Measurements from ENCODE around the gene IL1RAPL1.

The IL1RAPL1 gene

DNA sequence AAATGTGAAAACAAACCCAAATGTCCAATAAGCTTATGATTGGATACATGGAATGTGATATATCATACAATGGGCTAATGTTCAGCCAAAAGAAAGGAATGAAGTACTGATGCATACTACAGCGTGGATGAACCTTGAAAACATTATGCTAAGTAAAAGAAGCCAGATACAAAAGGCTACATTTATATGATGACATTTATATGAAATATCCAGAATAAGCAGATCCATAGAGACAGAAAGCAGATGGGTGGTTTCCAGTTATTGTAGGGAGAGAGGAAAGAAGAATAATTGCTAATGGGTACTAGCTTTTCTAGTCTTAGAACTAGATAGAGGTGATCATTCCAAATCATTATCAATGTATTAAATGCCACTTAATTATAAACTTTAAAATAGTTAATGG is 801.3 kb downstream of the IL1RAPL1 start:
- H3K4me2 ChIP-seq (ENCODE audit: insufficient read depth, low read length, poor library complexity, severe bottlenecking): no peak overlapping the region

DNA sequence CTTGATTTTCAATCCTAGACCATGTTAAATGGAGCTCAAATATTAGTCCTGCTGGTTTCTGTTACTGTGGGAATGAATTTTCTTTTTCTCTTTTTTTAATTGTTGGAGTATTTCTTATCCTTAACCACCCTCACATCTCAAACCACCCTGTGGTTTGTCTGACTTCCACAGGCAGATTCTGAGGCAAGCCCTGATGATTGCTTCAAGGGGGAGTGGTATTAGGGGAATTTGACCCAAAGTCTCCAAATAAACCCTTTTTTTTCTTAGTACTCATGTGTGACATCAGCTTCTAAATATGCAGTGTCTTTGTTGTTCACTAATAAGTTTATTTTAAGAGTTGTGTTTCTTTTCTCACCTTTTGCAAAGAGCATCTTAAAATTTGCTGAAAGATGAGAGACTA is 810.3 kb downstream of the IL1RAPL1 start:
- Histone ChIP-seq H2AFZ (ENCODE audit: low read length) (no peak overlapping the region), H2AK5ac (ENCODE audit: low read depth, low read length) (no peak overlapping the region), H2BK15ac (ENCODE audit: low read length) (no peak overlapping the region), H3K23ac (ENCODE audit: low read depth, low read length, poor library complexity) (no peak overlapping the region), H3K18ac (ENCODE audit: low read length) (no peak overlapping the region), H3K4me3 (ENCODE audit: low read length in 2 of 2) (no peak overlapping the region), H3K4me2 (ENCODE audit: insufficient read depth, low read length, poor library complexity, severe bottlenecking) (no peak overlapping the region), H3K79me1 (ENCODE audit: low read depth, low read length) (no peaks in the 10 kb centered on the region), H3K9ac (ENCODE audit: low read depth, low read length, poor library complexity) (no peak overlapping the region), H2BK12ac (ENCODE audit: low read length) (no peak overlapping the region), H4K8ac (ENCODE audit: low read depth, low read length) (no peak overlapping the region), H2BK120ac (ENCODE audit: low read depth, low read length) (no peak overlapping the region), H3K9me3 (replicated peaks in 1 of 2; ENCODE audit: control insufficient read depth in 2 of 2, insufficient read depth in 1 of 2, low read depth in 1 of 2, low read length in 2 of 2) (no peaks in the 10 kb centered on the region), H3K27ac (replicated peaks; ENCODE audit: low read length) (no peak overlapping the region), H3K4ac (ENCODE audit: low read length) (no peak overlapping the region), H4K91ac (ENCODE audit: low read depth, low read length, poor library complexity) (no peak overlapping the region), H3K36me3 (replicated peaks in 1 of 2; ENCODE audit: control insufficient read depth in 2 of 2, insufficient read depth in 2 of 2, low read length in 2 of 2) (no peaks in the 10 kb centered on the region), H2BK5ac (ENCODE audit: low read length) (no peak overlapping the region), H3K27me3 (ENCODE audit: control insufficient read depth in 3 of 3, insufficient read depth in 3 of 3, low read depth in 1 of 3, low read length in 3 of 3) (no peaks in the 10 kb centered on the region), H3K4me1 (ENCODE audit: control insufficient read depth in 2 of 2, insufficient read depth in 1 of 2, low read depth in 1 of 2, low read length in 2 of 2) (no peaks in the 10 kb centered on the region), H3K14ac (ENCODE audit: low read length) (no peak overlapping the region)
- no peak for DNase-seq (ENCODE audit: low spot score)

More for the DNA sequence above, 801.3 kb downstream of the IL1RAPL1 start:
- Histone ChIP-seq H3K36me3 (replicated peaks in 1 of 2; ENCODE audit: control insufficient read depth in 2 of 2, insufficient read depth in 2 of 2, low read length in 2 of 2) (no peaks in the 10 kb centered on the region), H3K27me3 (ENCODE audit: control insufficient read depth in 3 of 3, insufficient read depth in 3 of 3, low read depth in 1 of 3, low read length in 3 of 3) (no peaks in the 10 kb centered on the region), H2BK15ac (ENCODE audit: low read length) (no peak overlapping the region), H4K8ac (ENCODE audit: low read depth, low read length) (no peak overlapping the region), H3K27ac (replicated peaks; ENCODE audit: low read length) (no peak overlapping the region), H3K18ac (ENCODE audit: low read length) (no peak overlapping the region), H2BK5ac (ENCODE audit: low read length) (no peak overlapping the region), H2AFZ (ENCODE audit: low read length) (no peak overlapping the region), H3K4ac (ENCODE audit: low read length) (no peak overlapping the region), H3K23ac (ENCODE audit: low read depth, low read length, poor library complexity) (no peak overlapping the region), H2BK120ac (ENCODE audit: low read depth, low read length) (no peak overlapping the region), H3K4me1 (ENCODE audit: control insufficient read depth in 2 of 2, insufficient read depth in 1 of 2, low read depth in 1 of 2, low read length in 2 of 2) (no peaks in the 10 kb centered on the region), H3K14ac (ENCODE audit: low read length) (no peak overlapping the region), H3K79me1 (ENCODE audit: low read depth, low read length) (no peaks in the 10 kb centered on the region), H2BK12ac (ENCODE audit: low read length) (no peak overlapping the region), H3K9me3 (replicated peaks in 1 of 2; ENCODE audit: control insufficient read depth in 2 of 2, insufficient read depth in 1 of 2, low read depth in 1 of 2, low read length in 2 of 2) (no peaks in the 10 kb centered on the region), H3K9ac (ENCODE audit: low read depth, low read length, poor library complexity) (no peak overlapping the region), H3K4me3 (ENCODE audit: low read length in 2 of 2) (no peak overlapping the region), H2AK5ac (ENCODE audit: low read depth, low read length) (no peak overlapping the region), H4K91ac (ENCODE audit: low read depth, low read length, poor library complexity) (no peak overlapping the region)
- no CpG with 5 or more reads among the region's 1 CpG for WGBS, 2 donors (ENCODE audit: extremely low coverage in 2 of 2, insufficient read length in 2 of 2, insufficient replicate concordance in 1 of 2)
- no peak for DNase-seq (ENCODE audit: low spot score)

GRCh38 chrX:29407357-29407756 is 820.1 kb downstream of the IL1RAPL1 start:
- DNase-seq (ENCODE audit: low spot score): no peak
- no peaks in the 10 kb centered on the region for H3K9me3 ChIP-seq (replicated peaks in 1 of 2; ENCODE audit: control insufficient read depth in 2 of 2, insufficient read depth in 1 of 2, low read depth in 1 of 2, low read length in 2 of 2)
- no peak overlapping the region for H2AK5ac ChIP-seq (ENCODE audit: low read depth, low read length)
- no peaks in the 10 kb centered on the region for H3K79me1 ChIP-seq (ENCODE audit: low read depth, low read length)
- no peak overlapping the region for H2BK120ac ChIP-seq (ENCODE audit: low read depth, low read length)
- no peak overlapping the region for H2AFZ ChIP-seq (ENCODE audit: low read length)
- H3K14ac ChIP-seq (ENCODE audit: low read length): no peak overlapping the region
- no peaks in the 10 kb centered on the region for H3K4me1 ChIP-seq (ENCODE audit: control insufficient read depth in 2 of 2, insufficient read depth in 1 of 2, low read depth in 1 of 2, low read length in 2 of 2)
- H3K9ac ChIP-seq (ENCODE audit: low read depth, low read length, poor library complexity): no peak overlapping the region
- H3K36me3 ChIP-seq (replicated peaks in 1 of 2; ENCODE audit: control insufficient read depth in 2 of 2, insufficient read depth in 2 of 2, low read length in 2 of 2): no peaks in the 10 kb centered on the region
- H4K8ac ChIP-seq (ENCODE audit: low read depth, low read length): no peak overlapping the region
- no peak overlapping the region for H3K4ac ChIP-seq (ENCODE audit: low read length)
- H2BK12ac ChIP-seq (ENCODE audit: low read length): no peak overlapping the region
- WGBS, 2 donors (ENCODE audit: extremely low coverage in 2 of 2, insufficient read length in 2 of 2, insufficient replicate concordance in 1 of 2): no CpG with 5 or more reads among the region's 4 CpGs
- no peak overlapping the region for H2BK15ac ChIP-seq (ENCODE audit: low read length)
- no peak overlapping the region for H3K18ac ChIP-seq (ENCODE audit: low read length)
- H3K4me2 ChIP-seq (ENCODE audit: insufficient read depth, low read length, poor library complexity, severe bottlenecking): no peak overlapping the region
- H3K27me3 ChIP-seq (ENCODE audit: control insufficient read depth in 3 of 3, insufficient read depth in 3 of 3, low read depth in 1 of 3, low read length in 3 of 3): no peaks in the 10 kb centered on the region
- no peak overlapping the region for H3K23ac ChIP-seq (ENCODE audit: low read depth, low read length, poor library complexity)
- H4K91ac ChIP-seq (ENCODE audit: low read depth, low read length, poor library complexity): no peak overlapping the region
- H2BK5ac ChIP-seq (ENCODE audit: low read length): no peak overlapping the region
- H3K27ac ChIP-seq (replicated peaks; ENCODE audit: low read length): no peak overlapping the region
- H3K4me3 ChIP-seq (ENCODE audit: low read length in 2 of 2): no peak overlapping the region

DNA sequence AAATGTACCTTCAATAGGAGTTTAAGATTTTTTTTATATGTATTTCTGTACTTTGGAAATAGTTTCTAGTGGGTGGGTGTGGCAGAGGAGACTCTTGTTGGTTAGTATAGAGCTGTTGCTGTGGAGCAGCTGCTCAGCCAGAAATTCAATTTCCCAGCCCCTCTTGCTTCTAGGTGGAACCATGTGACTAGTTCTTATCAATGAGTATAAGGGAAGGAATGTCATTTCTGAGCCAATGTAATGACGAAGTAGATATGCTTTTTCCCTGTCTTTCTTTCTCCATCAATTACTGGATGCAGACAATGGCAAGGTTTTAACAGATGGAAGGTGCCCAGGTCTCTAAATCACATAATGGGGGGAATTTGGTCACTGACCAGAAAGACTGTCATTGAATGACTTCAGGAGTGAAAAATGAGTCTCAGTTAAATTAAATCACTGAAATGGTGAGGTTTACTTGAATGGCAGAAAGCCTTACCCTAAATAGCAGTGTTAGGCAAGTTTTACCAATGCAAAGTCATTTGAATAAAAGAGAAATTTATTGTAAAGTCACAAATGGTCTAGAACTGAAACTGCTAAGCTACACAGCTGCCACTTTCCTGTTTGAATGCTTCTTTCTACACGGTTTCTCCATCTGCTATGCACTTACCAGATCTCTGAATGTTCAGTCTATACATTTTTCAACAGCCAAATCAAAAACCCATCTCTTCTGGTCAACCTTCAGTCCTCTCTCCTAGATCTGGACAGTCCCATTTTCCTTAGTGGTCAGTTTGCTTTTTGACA is 832.7 kb downstream of the IL1RAPL1 start:
- no peak overlapping the region for H3K9ac ChIP-seq (ENCODE audit: low read depth, low read length, poor library complexity)
- H2AFZ ChIP-seq (ENCODE audit: low read length): no peak overlapping the region
- H3K4ac ChIP-seq (ENCODE audit: low read length): no peak overlapping the region
- DNase-seq (ENCODE audit: low spot score): no peak
- no peaks in the 10 kb centered on the region for H3K9me3 ChIP-seq (replicated peaks in 1 of 2; ENCODE audit: control insufficient read depth in 2 of 2, insufficient read depth in 1 of 2, low read depth in 1 of 2, low read length in 2 of 2)
- H2BK12ac ChIP-seq (ENCODE audit: low read length): no peak overlapping the region
- H2AK5ac ChIP-seq (ENCODE audit: low read depth, low read length): no peak overlapping the region
- no peak overlapping the region for H3K23ac ChIP-seq (ENCODE audit: low read depth, low read length, poor library complexity)
- H2BK5ac ChIP-seq (ENCODE audit: low read length): no peak overlapping the region
- no peaks in the 10 kb centered on the region for H3K27me3 ChIP-seq (ENCODE audit: control insufficient read depth in 3 of 3, insufficient read depth in 3 of 3, low read depth in 1 of 3, low read length in 3 of 3)
- no peak overlapping the region for H2BK120ac ChIP-seq (ENCODE audit: low read depth, low read length)
- H3K4me1 ChIP-seq (ENCODE audit: control insufficient read depth in 2 of 2, insufficient read depth in 1 of 2, low read depth in 1 of 2, low read length in 2 of 2): no peaks in the 10 kb centered on the region
- no peak overlapping the region for H3K14ac ChIP-seq (ENCODE audit: low read length)
- no peaks in the 10 kb centered on the region for H3K79me1 ChIP-seq (ENCODE audit: low read depth, low read length)
- no peak overlapping the region for H3K18ac ChIP-seq (ENCODE audit: low read length)
- no peak overlapping the region for H4K91ac ChIP-seq (ENCODE audit: low read depth, low read length, poor library complexity)
- H3K4me2 ChIP-seq (ENCODE audit: insufficient read depth, low read length, poor library complexity, severe bottlenecking): no peak overlapping the region
- no peak overlapping the region for H4K8ac ChIP-seq (ENCODE audit: low read depth, low read length)
- no peak overlapping the region for H3K27ac ChIP-seq (replicated peaks; ENCODE audit: low read length)
- H3K4me3 ChIP-seq (ENCODE audit: low read length in 2 of 2): no peak overlapping the region
- H3K36me3 ChIP-seq (replicated peaks in 1 of 2; ENCODE audit: control insufficient read depth in 2 of 2, insufficient read depth in 2 of 2, low read length in 2 of 2): no peaks in the 10 kb centered on the region
- no CpG with 5 or more reads among the region's 2 CpGs for WGBS, 2 donors (ENCODE audit: extremely low coverage in 2 of 2, insufficient read length in 2 of 2, insufficient replicate concordance in 1 of 2)
- no peak overlapping the region for H2BK15ac ChIP-seq (ENCODE audit: low read length)

All from neuronal stem cell (in vitro differentiated cells).